GM21737 (cell line): ENCODE results near the gene SPAG16.
A peak's percentile ranks its signal among the peaks of the same experiment; 100 is the strongest.

ENCODE experiments used
- ATAC-seq: cut with Tn5 transposase; IDR thresholded peaks from one replicate; pipeline ENCODE4 v1.9.1; 2021; ENCODE audit warnings: mild to moderate bottlenecking, moderate library complexity; ENCODE audit not compliant: unreplicated experiment

The SPAG16 gene

DNA sequence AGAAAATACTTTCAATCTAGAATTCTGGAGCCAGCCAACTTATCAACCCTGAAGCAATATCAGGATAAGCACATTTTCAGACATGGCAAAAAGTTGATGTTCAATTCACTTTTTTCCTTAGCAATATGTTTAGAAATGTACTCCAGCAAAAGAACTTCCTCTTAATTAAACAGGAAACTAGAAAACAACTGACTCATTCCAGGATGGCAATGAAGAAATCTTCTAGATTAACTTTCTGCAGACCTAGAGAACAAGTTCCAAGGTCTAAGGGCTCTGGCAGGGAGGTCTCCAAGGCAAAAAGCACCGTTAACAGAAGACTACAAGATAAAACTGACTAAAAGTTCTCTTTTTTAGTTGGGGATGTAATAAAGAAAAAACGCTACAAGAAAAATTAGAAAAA lies 1057.4 kb downstream of the SPAG16 start:
- no peak for ATAC-seq

DNA sequence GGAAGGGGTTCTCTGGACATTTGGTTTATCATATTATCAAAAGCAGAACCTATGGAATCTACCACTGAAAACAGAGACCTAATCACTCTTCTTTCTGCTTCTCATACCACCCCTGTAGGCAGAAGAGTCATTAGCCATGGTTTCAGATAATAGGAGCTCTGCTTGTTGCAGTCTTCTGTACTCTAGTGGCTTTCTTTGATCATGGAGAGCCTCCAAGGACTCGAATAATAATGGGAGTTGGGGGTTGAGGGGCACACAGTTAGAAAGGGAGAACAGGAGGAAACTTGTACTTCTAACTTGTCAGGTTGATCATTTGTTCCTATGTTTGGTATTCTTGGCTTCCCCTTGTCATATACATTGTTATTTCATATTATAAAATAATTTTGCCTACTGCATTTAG lies 1074.2 kb downstream of the SPAG16 start:
- no peak for ATAC-seq

DNA sequence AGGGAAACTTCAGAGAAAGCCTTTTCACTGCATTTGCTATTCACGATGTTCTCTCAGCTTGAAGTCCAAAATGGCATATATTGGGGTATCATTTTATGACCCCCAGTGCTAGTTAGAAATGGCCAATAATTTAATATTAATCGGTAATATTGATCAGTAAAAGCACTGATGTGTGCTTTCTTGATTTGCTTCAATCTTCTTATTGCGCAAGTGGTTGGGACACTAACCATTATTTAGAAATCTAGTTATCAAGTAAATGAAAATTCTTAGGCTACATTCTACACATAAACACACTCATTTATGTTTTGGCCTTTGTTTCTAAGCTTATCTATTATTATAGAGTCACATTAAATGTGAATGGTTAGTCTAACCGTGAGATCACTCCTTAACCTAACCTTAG lies 1076.9 kb downstream of the SPAG16 start:
- no peak for ATAC-seq

DNA sequence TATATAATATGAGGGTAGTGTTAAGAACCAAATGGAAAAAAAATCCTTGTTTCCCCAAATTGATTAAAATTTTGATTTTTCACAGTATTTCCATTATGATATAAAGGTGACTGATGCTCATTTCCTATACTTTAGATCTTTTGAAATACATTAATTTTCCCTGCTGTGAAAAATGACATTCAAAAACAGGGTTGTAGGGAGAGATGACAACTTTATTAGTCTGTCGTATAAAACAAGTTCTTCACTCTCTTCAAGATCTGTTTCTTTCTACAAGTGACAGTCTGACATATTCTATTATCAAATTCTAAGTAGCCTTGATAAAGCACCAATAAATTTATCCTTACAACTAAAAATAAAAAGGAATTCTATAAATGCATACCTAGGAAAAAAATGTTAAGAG lies 1081.3 kb downstream of the SPAG16 start:
- no peak for ATAC-seq

DNA sequence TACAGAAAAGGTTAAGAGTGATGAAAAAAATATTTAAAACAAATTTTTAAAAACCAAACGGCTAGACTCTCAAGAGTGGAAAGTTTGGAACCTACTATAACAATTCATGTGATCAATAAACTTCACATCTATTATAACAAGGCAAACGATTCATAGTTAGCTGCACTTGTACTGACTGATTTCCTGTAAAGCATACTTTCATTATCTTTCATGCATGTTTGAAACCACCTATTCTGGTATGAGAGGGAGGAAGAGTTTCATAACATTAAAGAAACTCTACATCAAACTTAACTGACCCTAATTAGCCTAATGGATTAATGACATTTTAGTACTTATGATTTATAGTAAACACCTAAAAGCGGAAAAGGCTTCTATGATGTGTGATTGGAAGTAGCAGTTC lies 1082.9 kb downstream of the SPAG16 start:
- no peak for ATAC-seq

DNA sequence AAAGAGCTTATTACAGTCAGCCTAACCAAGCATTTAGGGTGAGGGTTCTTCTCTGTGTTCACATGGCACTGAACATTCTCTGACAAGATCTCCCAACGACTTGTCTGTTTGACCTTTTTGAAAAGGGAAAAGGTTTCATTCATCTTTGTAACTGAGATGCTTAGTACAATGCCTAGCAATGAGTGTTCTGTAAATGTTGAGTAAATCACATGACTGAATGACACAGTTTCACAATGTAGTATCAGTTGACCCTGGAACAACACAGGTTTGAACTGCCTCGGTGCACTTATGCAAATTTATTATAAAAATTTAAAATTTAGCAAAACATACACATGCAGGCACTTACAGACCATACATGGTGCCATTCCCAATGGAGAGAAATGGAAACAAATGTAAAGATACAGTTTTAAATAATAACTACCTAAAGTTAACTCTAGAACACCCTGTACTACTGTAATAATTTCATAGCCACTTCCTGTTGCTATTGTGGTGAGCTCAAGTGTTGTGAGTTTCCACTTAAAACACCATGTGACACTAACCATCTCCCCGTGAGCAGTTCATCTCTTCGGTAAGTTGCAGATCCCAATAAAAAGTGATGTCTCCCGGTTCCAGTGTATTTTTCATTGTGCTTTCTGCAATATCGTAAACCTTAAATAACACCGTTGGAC lies 1092.5 kb downstream of the SPAG16 start:
- ATAC-seq, result peak; percentile 54

DNA sequence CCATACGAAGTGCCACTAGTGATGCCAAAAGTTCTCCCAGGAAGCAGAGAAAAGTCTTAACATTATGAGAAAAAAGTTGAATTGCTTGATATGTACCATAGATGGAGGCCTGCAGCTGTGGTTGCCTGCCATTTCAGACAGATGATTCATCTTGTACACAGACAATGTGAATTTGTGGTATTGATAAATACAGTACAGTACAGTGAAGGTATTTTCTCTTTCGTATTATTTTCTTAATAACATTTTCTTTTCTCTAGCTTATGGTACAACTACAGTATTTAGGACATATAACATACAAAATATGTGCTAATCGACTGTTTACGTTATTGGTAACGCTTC lies 1093.0 kb downstream of the SPAG16 start:
- ATAC-seq, result no peak

DNA sequence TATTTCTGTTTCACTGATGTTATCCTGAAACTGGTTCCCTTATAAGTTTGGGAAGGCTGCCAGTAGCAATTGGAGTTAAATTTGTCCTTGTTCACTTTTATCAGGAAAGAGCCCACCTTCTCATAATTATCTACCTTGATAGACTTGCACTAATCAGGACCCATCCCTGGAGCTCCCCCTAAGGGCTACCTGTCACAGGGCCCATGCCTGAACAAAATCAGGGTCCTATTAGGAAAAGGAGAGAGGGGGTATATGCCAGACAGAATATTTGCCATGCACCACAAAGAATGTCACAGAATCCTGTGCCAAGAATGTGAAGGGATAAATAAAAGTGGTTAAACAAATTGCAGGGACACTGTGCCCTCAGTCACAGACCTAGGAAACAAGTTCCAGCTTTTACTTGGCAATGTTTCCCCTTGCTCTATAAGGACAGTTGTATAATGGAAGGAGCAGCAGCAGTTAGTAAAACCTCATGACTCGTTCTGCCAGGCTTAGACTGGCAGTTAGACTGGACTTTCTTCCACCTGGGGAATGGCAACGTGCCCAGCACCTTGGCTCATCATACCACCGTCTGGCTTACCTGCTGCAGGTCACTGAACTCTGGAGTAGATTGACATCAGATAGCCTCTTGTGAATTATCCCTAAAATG lies 1094.3 kb downstream of the SPAG16 start:
- ATAC-seq, result no peak

DNA sequence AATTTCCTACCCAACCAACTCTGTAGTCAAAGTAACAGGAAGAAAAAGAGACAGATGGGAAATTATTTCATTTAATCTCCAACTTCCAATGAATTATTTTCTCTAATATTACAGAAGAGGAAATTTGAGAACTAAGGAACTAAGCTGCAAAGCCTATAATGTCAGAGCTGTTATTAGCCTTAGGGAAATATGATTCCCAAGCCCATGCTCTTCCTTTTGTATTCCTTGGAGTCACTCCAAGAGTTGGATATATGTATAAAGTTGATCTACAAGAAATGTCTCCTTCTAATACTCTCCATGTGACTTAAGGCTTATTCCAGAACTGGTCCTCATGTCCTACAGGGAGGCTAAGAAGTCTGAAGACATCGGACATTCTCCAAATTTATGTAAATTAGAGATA lies 1095.0 kb downstream of the SPAG16 start:
- ATAC-seq, result no peak

DNA sequence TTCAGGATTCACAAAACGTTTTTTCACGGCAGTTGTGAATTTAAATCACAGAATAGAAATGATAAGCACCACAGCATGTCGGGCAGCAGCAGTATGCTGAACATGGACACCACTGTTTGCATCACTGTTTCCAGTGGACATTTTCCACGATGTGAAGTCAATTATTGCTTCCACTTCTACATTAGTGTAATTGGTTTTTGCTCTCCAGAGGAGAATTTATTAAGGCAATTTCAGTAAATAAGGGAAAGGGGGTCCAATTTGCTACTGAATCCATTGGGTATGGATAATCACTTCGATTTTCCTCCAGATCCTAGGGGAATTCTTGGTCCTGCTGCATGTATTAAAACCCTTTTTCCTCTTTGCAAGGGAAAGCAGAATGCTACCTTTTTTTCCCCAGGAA lies 1096.4 kb downstream of the SPAG16 start:
- ATAC-seq, result no peak

DNA sequence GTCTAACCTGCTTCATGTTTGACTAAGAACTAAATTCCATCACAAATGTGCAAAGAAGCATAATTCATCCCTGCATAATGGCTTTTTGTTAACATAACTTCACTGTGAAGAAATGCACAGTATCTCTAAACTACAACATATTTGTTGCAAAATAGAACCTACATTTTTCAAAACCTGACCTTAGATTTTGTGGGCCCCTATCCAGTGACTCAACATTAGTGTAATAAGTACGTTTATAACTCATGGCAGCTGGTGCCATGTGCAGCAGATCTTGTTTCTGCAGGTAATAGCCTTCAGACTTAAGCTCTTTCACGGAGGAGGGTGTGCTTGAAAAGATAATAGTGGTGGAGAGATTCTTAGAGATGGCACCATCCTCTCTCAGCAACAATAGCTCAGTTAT lies 1098.0 kb downstream of the SPAG16 start:
- ATAC-seq, result no peak

DNA sequence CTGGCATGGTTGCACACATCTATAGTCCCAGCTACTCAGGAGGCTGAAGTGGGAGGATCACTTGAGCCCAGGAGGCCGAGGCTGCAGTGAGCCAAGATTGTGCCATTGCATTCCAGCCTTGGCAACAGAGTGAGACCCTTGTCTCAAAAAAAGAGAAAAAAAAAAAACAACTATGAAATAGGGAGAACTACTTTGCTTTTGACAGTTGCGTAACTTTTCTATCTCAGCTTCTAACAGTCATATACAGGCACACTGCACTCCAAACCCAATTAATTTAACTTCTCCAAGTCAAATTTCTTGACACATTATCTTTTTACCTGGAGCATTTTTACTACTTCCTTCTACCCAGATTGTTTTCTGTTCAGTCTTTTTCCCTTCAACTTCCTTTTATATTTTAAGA lies 1102.5 kb downstream of the SPAG16 start:
- ATAC-seq, result no peak

DNA sequence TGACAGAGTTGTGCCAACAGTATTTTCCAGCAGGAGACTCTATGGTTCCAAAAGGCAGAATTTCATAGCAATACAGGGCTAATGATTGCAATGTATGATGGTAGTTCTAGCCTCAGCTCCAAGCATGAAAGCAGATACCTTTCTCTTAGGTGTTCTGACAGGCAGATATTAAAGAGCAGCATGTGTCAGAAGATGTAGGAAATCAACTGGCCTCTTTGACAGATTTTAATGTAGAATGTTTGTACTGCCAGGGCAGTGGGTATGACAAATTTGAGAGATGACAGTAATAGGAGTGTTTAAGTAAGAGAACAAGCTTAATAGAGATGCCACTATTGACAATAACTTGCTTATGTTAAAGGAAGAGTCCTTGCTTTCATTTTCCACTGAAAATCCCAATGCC lies 1105.1 kb downstream of the SPAG16 start:
- ATAC-seq, result no peak

DNA sequence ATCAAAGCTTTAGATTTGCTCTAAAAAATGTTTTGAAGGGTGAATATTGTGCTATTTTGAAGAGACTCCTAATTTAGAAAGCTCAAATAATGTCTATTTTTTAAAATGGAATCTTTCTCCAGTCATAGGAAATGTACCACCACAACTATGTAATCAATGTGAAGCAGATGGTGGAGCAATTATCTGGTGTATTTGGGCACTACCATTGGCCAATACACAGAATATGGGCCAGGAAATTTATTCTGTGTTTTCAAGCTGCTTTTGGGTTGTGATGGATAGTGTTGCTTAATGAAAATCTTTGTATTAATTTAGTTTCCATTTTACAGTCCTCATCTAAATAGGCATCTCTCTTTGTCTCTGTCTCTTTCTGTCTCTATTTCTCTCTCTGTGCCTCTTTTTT lies 1109.5 kb downstream of the SPAG16 start:
- no peak for ATAC-seq

DNA sequence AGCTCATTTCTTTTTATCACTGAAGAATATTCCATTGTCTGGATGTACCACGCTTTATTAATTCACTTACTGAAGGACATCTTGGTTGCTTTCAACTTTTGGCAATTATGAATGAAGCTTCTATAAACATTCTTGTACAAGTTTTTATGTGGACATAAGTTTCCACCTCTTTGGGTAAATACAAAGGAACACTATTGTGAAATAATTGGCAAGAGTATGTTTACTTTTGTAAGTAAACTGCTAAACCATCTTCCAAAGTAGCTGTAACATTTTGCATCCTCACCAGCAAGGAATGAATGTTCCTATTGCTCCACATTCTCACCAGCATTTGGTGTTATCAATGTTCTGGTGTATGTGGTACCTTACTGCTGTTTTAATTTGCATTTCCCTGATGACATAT lies 1110.8 kb downstream of the SPAG16 start:
- ATAC-seq, result no peak

DNA sequence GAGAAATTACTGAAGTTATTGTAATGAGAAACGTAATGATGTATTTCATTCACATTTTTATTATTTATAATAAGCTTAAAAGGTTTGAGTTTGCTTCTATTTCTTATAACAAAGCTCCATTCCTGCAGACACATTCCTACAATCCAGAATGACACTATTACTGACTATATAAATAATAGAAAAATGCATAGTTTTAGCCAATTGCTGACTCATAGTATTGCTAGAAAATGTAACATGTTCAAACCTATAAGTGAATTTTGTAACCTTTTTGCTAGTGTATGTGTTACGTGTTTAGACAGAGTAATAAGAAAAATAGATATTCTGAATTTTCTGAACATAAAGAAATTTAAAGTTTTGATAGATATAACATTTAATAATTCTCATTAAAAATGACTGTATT lies 1117.3 kb downstream of the SPAG16 start:
- ATAC-seq, result no peak

DNA sequence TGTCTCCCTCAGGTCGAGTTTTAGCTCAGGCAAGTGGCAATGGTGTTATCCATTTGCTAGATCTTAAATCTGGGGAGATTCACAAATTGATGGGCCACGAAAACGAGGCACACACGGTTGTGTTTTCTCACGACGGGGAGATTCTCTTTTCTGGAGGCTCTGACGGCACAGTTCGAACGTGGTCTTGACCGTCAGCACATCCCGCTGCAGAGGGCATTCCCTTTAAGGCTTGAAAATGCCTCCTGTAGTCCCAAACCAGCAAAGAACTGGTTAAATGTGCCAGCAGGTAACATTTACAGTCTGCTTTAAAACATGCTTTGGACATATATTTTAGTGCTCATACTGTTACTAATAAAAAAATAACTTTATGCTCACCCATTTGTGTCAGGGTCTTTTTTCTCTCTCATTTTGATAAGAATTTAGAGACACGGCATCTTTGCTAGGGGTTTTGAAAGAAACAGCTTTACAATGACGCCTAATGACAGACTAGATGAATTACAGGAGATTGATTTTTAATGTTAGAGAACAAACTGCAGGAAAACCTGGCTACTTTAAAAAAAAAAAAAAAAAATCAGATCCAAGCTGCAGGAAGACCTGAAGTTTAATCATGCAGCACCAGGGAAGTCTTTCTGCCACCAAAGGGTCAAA lies 1126.0 kb downstream of the SPAG16 start:
- no peak for ATAC-seq

DNA sequence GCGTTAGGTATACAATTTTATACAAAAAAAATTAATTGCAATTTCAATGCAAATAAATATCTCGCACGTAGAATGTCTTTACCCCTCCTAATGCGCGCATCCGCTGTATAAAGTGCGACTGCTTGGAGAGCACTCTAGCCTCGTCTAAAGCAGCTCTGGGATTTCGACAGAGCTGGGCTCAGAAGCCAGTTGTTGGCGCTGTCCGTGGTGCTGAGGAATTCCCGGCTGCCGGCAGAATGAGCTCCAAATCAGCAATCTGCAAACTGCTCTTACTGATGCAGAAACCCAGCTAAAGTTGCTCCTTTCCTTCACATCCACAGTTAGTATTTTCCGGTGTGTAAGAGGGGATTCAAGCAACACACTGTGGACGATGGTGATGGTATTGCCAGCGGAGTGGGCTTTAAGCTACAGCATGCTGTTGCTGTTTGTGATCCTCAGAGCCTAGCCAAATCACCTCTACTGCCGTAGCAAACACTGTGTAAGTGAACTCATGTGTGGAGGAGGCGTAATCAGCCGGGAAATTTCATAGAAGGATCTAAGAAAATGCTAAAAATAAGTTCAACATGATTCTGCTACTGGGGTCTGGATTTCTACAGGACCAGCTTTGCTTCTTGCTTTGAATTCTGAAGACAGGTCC lies 1126.8 kb downstream of the SPAG16 start, which contains the start of gene VWC2L:
Gene VWC2L (plus strand): TSS at position 137 of the 637 bp plus-strand sequence. CDS start 3,140 bp downstream, outside the sequence.
- no peak for ATAC-seq

DNA sequence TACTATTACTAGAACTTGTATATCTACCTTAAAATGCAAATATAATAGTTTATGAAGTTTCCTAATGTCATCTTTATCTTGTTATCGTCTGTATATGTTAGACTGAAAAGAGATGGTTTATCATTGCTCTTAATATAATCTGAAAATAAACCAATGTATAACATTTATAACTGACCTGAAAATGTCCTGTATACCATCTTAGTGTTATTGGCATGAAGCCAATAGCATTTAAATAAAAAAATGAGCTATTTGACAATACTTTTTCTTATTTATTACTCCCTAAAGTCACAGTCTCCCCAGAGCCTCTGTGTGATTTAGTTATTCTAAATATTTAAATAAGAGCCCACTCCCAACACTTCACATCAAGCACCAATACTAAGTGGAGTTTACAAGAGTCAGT lies 1128.4 kb downstream of the SPAG16 start:
- no peak for ATAC-seq

DNA sequence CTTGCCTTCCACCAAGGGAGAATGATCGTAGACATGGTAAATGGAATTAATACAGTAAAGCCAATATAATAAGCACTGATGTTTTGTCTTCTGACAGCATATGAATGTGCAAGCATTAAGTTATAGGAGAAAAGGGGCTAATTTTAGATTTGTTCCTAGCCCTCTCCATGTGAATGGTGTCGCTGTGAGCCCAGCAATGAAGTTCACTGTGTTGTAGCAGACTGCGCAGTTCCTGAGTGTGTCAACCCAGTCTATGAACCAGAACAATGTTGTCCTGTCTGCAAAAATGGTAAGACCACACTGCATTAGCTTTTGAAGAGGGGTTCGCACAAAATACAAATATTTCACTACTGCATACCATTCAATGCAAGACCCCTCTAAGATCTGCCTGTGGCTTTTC lies 1152.2 kb downstream of the SPAG16 start:
- ATAC-seq, result no peak

DNA sequence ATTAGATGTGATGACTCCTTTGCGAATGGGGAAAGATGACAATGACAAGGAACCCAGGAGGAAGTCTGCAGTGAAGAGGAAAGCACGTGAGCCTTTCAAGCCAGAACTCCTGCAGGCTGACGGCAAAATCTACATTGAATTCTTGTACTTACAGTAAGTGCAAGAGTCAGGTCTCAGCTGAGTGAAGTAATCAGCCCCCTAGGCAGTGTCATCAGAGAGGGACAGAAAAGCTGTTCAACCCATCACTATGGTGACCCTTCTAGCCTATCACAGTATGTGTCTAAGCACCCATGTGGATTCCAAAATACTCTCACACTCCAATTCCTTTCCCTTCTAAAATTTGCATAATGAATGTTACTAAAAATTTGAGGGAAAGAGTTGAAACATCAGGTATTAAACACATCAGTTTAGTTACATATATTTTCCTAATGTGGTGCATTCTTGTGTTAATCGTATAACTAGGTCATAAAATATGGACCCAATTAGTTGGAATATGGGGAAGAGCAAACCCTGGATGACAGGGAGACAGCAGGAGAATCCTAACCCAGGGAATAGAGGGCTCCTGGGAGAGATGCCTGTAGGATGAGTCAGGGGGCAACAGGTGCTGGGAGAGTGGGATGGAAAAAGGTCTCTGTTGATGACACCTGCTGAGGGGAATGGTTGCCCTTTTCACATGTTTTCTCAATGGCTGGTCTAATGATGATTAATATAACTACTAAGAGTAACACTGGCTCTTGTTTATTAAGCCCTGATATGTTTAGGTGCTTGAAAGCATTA lies 1166.0 kb downstream of the SPAG16 start:
- ATAC-seq, result no peak
